A673 (cell line): ENCODE data around the gene SCARB1. TPM values are rescaled to one million over a fixed set of nuclear protein-coding genes. Genes with fewer than 3 reads are reported as not detected.
"Not testable (repeated sequence)": the region's sequence is repeated elsewhere in the genome, so short reads cannot be mapped to it uniquely, and the experiment has no call there.

Experiments
- BruUV-seq: library from RNA; stranded (reverse); fragments of 400-500 nt; replicated peaks from 2 replicates; lab custom pipeline; 2021; lab: Mats Ljungman, UMichigan
- CTCF ChIA-PET: fragments of 300-600 bp; sonication (Branson Sonifier 250); formaldehyde crosslinking; loops from one replicate; lab custom pipeline; 2022; ENCODE audit warnings: antibody characterized with exemption; lab: Charles Lee
- POLR2A ChIA-PET: fragments of 300-600 bp; sonication (Branson Sonifier 250); formaldehyde crosslinking; loops from one replicate; lab custom pipeline; 2022; ENCODE audit warnings: antibody characterized with exemption; ENCODE audit not compliant: low non-redundant PET; lab: Charles Lee
- DNase-seq: peaks from one replicate; pipeline ENCODE4 v3.0.0-alpha.2; 2015; ENCODE audit warnings: low spot score
- H3K27ac ChIP-seq: fragments of 200-600 bp; sonication (generic); 2 replicates; pipeline ENCODE4 v1.5.1; 2016; ENCODE audit warnings: mixed run types, low read depth, mild to moderate bottlenecking, mixed read lengths, antibody characterized with exemption, low read length; ENCODE audit not compliant: poor library complexity, severe bottlenecking
- H3K27me3 ChIP-seq: fragments of 200-600 bp; sonication (generic); replicated peaks from 2 replicates; pipeline ENCODE4 v1.6.1; 2017; ENCODE audit warnings: mixed run types, low read depth, mild to moderate bottlenecking, mixed read lengths, antibody characterized with exemption, low read length; ENCODE audit not compliant: insufficient read depth, poor library complexity
- H3K36me3 ChIP-seq: fragments of 200-600 bp; sonication (generic); 2 replicates; pipeline ENCODE4 v1.6.1; 2016; ENCODE audit warnings: mixed run types, mild to moderate bottlenecking, mixed read lengths, antibody characterized with exemption, low read length; ENCODE audit not compliant: insufficient read depth, poor library complexity, severe bottlenecking
- H3K4me1 ChIP-seq: fragments of 200-600 bp; sonication (generic); 2 replicates; pipeline ENCODE4 v1.6.1; 2017; ENCODE audit warnings: mixed run types, mild to moderate bottlenecking, mixed read lengths, antibody characterized with exemption, low read length; ENCODE audit not compliant: insufficient read depth, poor library complexity, severe bottlenecking
- H3K4me3 ChIP-seq: fragments of 200-600 bp; sonication (generic); 2 replicates; pipeline ENCODE4 v1.5.1; 2016; ENCODE audit warnings: low read depth, mixed run types, mild to moderate bottlenecking, mixed read lengths, low read length; ENCODE audit not compliant: poor library complexity, severe bottlenecking
- H3K9me3 ChIP-seq: fragments of 200-600 bp; sonication (generic); 2 replicates; pipeline ENCODE4 v1.6.1; 2016; ENCODE audit warnings: mixed run types, low read depth, mild to moderate bottlenecking, mixed read lengths, antibody characterized with exemption, low read length; ENCODE audit not compliant: poor library complexity, severe bottlenecking
- EZH2 ChIP-seq: fragments of 200-600 bp; sonication (generic); IDR thresholded peaks from 2 replicates; pipeline ENCODE4 v1.6.1; 2017; ENCODE audit warnings: borderline replicate concordance, low read depth, mild to moderate bottlenecking, mixed read lengths, antibody characterized with exemption, low read length; ENCODE audit not compliant: poor library complexity, severe bottlenecking
- intact Hi-C: fragments of 100-400 bp; cut with micrococcal nuclease; formaldehyde crosslinking; loops from one replicate; pipeline ENCODE4 v1.10.0; 2022; ENCODE audit not compliant: unreplicated experiment
- total RNA-seq: library from RNA; stranded (reverse); gene quantifications from 2 replicates; pipeline ENCODE4 v1.2.3, GENCODE V29; 2021
- TF ChIP-seq, protein P1 (sequence below): fragments of 300-800, 200-600 bp; sonication (generic); conservative IDR thresholded peaks from 2 replicates; pipeline ENCODE4 v1.5.1; 2017; ENCODE audit warnings: low read depth, mild to moderate bottlenecking, antibody characterized with exemption, low read length, moderate library complexity, mixed read lengths

Gene SCARB1
- total RNA-seq, 1 experiment from 2014 or later = 74.6 TPM

GRCh38 chr12:124904306-124905098 lies 40.8 kb upstream of the SCARB1 start:
- no peak overlapping the region for H3K4me3 ChIP-seq
- H3K4me1 ChIP-seq = peaks cover 8% of the 10 kb centered on the region
- no peak overlapping the region for H3K27ac ChIP-seq
- no peaks in the 10 kb centered on the region for H3K27me3 ChIP-seq
- ChIA-PET POLR2A (no interaction called here), CTCF (interaction anchor here (0.9 kb wide), 1 partner anchor 36 kb away, joined by 3 read pairs; no protein-coding TSS in a partner anchor)
- BruUV-seq = no TSS peak
- no peaks in the 10 kb centered on the region for H3K36me3 ChIP-seq
- DNase-seq = no peak
- intact Hi-C loops = loop anchor here (10.0 kb wide), 1 partner anchor 870 kb away; no protein-coding TSS in a partner anchor
- H3K9me3 ChIP-seq = no peaks in the 10 kb centered on the region
- TF ChIP-seq, protein P1, sequence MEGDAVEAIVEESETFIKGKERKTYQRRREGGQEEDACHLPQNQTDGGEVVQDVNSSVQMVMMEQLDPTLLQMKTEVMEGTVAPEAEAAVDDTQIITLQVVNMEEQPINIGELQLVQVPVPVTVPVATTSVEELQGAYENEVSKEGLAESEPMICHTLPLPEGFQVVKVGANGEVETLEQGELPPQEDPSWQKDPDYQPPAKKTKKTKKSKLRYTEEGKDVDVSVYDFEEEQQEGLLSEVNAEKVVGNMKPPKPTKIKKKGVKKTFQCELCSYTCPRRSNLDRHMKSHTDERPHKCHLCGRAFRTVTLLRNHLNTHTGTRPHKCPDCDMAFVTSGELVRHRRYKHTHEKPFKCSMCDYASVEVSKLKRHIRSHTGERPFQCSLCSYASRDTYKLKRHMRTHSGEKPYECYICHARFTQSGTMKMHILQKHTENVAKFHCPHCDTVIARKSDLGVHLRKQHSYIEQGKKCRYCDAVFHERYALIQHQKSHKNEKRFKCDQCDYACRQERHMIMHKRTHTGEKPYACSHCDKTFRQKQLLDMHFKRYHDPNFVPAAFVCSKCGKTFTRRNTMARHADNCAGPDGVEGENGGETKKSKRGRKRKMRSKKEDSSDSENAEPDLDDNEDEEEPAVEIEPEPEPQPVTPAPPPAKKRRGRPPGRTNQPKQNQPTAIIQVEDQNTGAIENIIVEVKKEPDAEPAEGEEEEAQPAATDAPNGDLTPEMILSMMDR = no peak
- no peak for TF ChIP-seq EZH2

GRCh38 chr12:124902916-124903315 lies 39.3 kb upstream of the SCARB1 start:
- ChIA-PET POLR2A (no interaction called here), CTCF (no interaction called here)
- intact Hi-C loops = loop anchor here (10.0 kb wide), 1 partner anchor 868 kb away; no protein-coding TSS in a partner anchor
- no TSS peak for BruUV-seq
- H3K27me3 ChIP-seq = no peaks in the 10 kb centered on the region
- DNase-seq = no peak
- no peaks in the 10 kb centered on the region for H3K9me3 ChIP-seq
- no peak overlapping the region for H3K4me3 ChIP-seq
- no peak overlapping the region for H3K27ac ChIP-seq
- H3K36me3 ChIP-seq = no peaks in the 10 kb centered on the region
- H3K4me1 ChIP-seq = peaks cover 17% of the 10 kb centered on the region
- TF ChIP-seq, protein P1 = no peak
- TF ChIP-seq EZH2 = no peak

DNA sequence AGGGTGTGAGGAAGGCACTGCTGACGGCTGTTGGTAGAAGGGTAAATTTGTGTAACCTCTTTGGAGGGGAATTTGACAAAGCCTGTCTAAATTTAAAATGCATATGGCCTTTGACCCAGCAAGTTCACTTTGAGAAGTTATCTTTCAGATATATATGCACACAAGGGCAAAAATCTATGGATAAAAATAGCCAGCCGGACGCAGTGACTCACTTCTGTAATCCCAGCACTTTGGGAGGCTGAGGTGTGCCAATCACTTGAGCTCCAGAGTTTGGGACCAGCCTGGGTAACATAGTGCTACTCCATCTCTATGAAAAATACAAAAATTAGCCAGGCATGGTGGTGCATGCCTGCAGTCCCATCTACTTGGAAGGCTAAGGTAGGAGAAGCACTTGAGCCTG lies 37.3 kb upstream of the SCARB1 start:
- no TSS peak for BruUV-seq
- H3K4me1 ChIP-seq = peaks cover 17% of the 10 kb centered on the region
- H3K9me3 ChIP-seq = no peaks in the 10 kb centered on the region
- no peak overlapping the region for H3K4me3 ChIP-seq
- CTCF ChIA-PET = interaction anchor here (0.6 kb wide), 1 partner anchor 995 kb away, joined by 4 read pairs; no protein-coding TSS in a partner anchor
- POLR2A ChIA-PET = no interaction called here
- no peaks in the 10 kb centered on the region for H3K27me3 ChIP-seq
- intact Hi-C loops = loop anchor here (10.0 kb wide), 1 partner anchor 866 kb away; no protein-coding TSS in a partner anchor
- DNase-seq = no peak
- TF ChIP-seq, protein P1 = no peak
- no peak for TF ChIP-seq EZH2
- no peaks in the 10 kb centered on the region for H3K36me3 ChIP-seq
- no peak overlapping the region for H3K27ac ChIP-seq

DNA sequence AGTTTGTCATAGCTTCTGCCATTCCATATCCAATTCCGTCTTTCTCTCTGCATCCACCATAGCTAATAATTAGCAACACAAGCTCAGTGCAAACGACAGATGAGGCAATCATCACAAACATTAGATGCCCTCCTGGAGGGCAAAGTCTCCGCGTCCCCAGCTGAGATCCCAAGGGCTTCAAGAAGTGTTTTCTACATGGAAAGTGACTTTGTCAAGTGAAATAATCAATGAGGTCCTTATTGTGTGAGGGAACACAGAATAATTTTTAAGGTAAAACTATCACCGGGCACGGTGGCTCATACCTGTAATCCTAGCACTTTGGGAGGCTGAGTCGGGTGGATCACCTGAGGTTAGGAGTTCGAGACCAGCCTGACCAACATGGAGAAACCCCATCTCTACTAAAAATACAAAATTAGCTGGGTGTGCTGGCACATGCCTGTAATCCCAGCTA lies 36.7 kb upstream of the SCARB1 start:
- BruUV-seq, POLR2A ChIA-PET, H3K36me3 ChIP-seq, H3K27ac ChIP-seq, H3K4me3 ChIP-seq, DNase-seq, H3K9me3 ChIP-seq, H3K27me3 ChIP-seq: not testable (repeated sequence)
- intact Hi-C loops = loop anchor here (10.0 kb wide), 1 partner anchor 866 kb away; no protein-coding TSS in a partner anchor
- peaks cover 17% of the 10 kb centered on the region for H3K4me1 ChIP-seq
- CTCF ChIA-PET = interaction anchor here (0.6 kb wide), 1 partner anchor 995 kb away, joined by 4 read pairs; no protein-coding TSS in a partner anchor
